NOMO-1 treated with DMSO at 0.1 percent for 48 hours (cell line): ENCODE measurements around the gene MCM3AP.

ENCODE experiments used
- DNase-seq: peaks from one replicate; lab custom pipeline; 2025; ENCODE audit not compliant: unreplicated experiment; lab: John Stamatoyannopoulos, UW

Gene MCM3AP

GRCh38 chr21:46220275-46220810 lies 65.1 kb downstream of the MCM3AP start:
- DNase-seq, result no peak

- DNase-seq, result no peak
Observed at GRCh38 chr21:46219591-46220239, 65.7 kb downstream of the MCM3AP start.

- no peak for DNase-seq
Observed at GRCh38 chr21:46218906-46219590, 66.4 kb downstream of the MCM3AP start.

GRCh38 chr21:46217511-46218196 lies 67.8 kb downstream of the MCM3AP start:
- DNase-seq, result no peak

- no peak for DNase-seq
Observed at GRCh38 chr21:46216132-46216747, 69.2 kb downstream of the MCM3AP start.

- no peak for DNase-seq
Observed at GRCh38 chr21:46215436-46216131, 69.8 kb downstream of the MCM3AP start.

- no peak for DNase-seq
Observed at GRCh38 chr21:46214478-46215340, 70.7 kb downstream of the MCM3AP start.

- DNase-seq, result no peak
Observed at GRCh38 chr21:46213620-46214286, 71.7 kb downstream of the MCM3AP start.

GRCh38 chr21:46212721-46213484 lies 72.5 kb downstream of the MCM3AP start:
- no peak for DNase-seq

GRCh38 chr21:46211786-46212720 lies 73.4 kb downstream of the MCM3AP start:
- DNase-seq, result no peak

GRCh38 chr21:46211376-46211775 lies 74.0 kb downstream of the MCM3AP start:
- no peak for DNase-seq

- no peak for DNase-seq
Observed at GRCh38 chr21:46210378-46211136, 74.9 kb downstream of the MCM3AP start.

- no peak for DNase-seq
Observed at GRCh38 chr21:46208761-46209721, 76.4 kb downstream of the MCM3AP start.

- DNase-seq, result no peak
Observed at GRCh38 chr21:46207920-46208591, 77.4 kb downstream of the MCM3AP start.
